Osteocyte (in vitro differentiated cells): ENCODE results near the gene PROC. TPM values are rescaled to one million over a fixed set of nuclear protein-coding genes. Genes with fewer than 3 reads are reported as not detected.
A peak's percentile ranks its signal among the peaks of the same experiment; 100 is the strongest.

ENCODE experiments used
- DNase-seq: peaks from one replicate; pipeline ENCODE4 v3.0.0; 2021; ENCODE audit warnings: mixed read lengths; ENCODE audit not compliant: unreplicated experiment; ENCODE audit errors: extremely low spot score
- H3K27ac Mint-ChIP-seq: one replicate; pipeline ENCODE4 v1.8.0; 2021; ENCODE audit warnings: mild to moderate bottlenecking, mixed read lengths; ENCODE audit not compliant: unreplicated experiment
- H3K27me3 Mint-ChIP-seq: one replicate; pipeline ENCODE4 v1.8.0; 2021; ENCODE audit warnings: mixed read lengths; ENCODE audit not compliant: unreplicated experiment
- H3K36me3 Mint-ChIP-seq: one replicate; pipeline ENCODE4 v1.8.0; 2021; ENCODE audit warnings: mixed read lengths; ENCODE audit not compliant: unreplicated experiment
- H3K4me1 Mint-ChIP-seq: one replicate; pipeline ENCODE4 v1.8.0; 2021; ENCODE audit warnings: mixed read lengths; ENCODE audit not compliant: unreplicated experiment
- H3K4me3 Mint-ChIP-seq: one replicate; pipeline ENCODE4 v1.8.0; 2021; ENCODE audit warnings: mild to moderate bottlenecking, moderate library complexity, mixed read lengths; ENCODE audit not compliant: unreplicated experiment
- H3K9me3 Mint-ChIP-seq: one replicate; pipeline ENCODE4 v1.8.0; 2021; ENCODE audit warnings: mixed read lengths; ENCODE audit not compliant: unreplicated experiment
- CTCF ChIP-seq: fragments of 200-600 bp; sonication (generic); IDR thresholded peaks from 2 replicates; pipeline ENCODE4 v1.5.0; 2021; ENCODE audit warnings: antibody characterized with exemption, mild to moderate bottlenecking, moderate library complexity
- total RNA-seq: library from RNA; stranded (reverse); gene quantifications from 2 replicates; pipeline ENCODE4 v1.2.1, GENCODE V29; 2021

Gene PROC
- total RNA-seq, 1 donor from 2014 or later = 1.6 TPM

GRCh38 chr2:127401757-127402695 is 16.2 kb upstream of the PROC start:
- DNase-seq = peak; percentile 60
- Mint-ChIP-seq H3K9me3 (no peaks in the 10 kb centered on the region), H3K4me1 (peaks cover 84% of the 10 kb centered on the region), H3K27ac (peak overlapping the region; percentile 73), H3K27me3 (no peaks in the 10 kb centered on the region), H3K4me3 (no peak overlapping the region), H3K36me3 (no peaks in the 10 kb centered on the region)
- no peak for TF ChIP-seq CTCF

- peaks cover 79% of the 10 kb centered on the region for H3K4me1 Mint-ChIP-seq
- peak; percentile 48 for DNase-seq
- no peak overlapping the region for H3K4me3 Mint-ChIP-seq
- no peaks in the 10 kb centered on the region for H3K27me3 Mint-ChIP-seq
- H3K36me3 Mint-ChIP-seq = no peaks in the 10 kb centered on the region
- no peak for TF ChIP-seq CTCF
- H3K9me3 Mint-ChIP-seq = no peaks in the 10 kb centered on the region
- H3K27ac Mint-ChIP-seq = peak overlapping the region; percentile 33
Measured at GRCh38 chr2:127403460-127403859, 14.8 kb upstream of the PROC start.

GRCh38 chr2:127404466-127405254 is 13.6 kb upstream of the PROC start:
- H3K4me1 Mint-ChIP-seq = peaks cover 74% of the 10 kb centered on the region
- TF ChIP-seq CTCF = no peak
- no peaks in the 10 kb centered on the region for H3K27me3 Mint-ChIP-seq
- H3K27ac Mint-ChIP-seq = peak overlapping the region; percentile 81
- H3K36me3 Mint-ChIP-seq = no peaks in the 10 kb centered on the region
- no peaks in the 10 kb centered on the region for H3K9me3 Mint-ChIP-seq
- no peak overlapping the region for H3K4me3 Mint-ChIP-seq
- DNase-seq = peak; percentile 66

GRCh38 chr2:127405255-127405610 is 13.0 kb upstream of the PROC start:
- Mint-ChIP-seq H3K9me3 (no peaks in the 10 kb centered on the region), H3K4me3 (no peak overlapping the region), H3K27me3 (no peaks in the 10 kb centered on the region), H3K36me3 (no peaks in the 10 kb centered on the region), H3K27ac (peak overlapping the region; percentile 81), H3K4me1 (peaks cover 74% of the 10 kb centered on the region)
- peak; percentile 17 for DNase-seq
- TF ChIP-seq CTCF = no peak

GRCh38 chr2:127406454-127406853 is 11.8 kb upstream of the PROC start:
- no peak overlapping the region for H3K4me3 Mint-ChIP-seq
- H3K4me1 Mint-ChIP-seq = peaks cover 76% of the 10 kb centered on the region
- peak overlapping the region; percentile 81 for H3K27ac Mint-ChIP-seq
- H3K9me3 Mint-ChIP-seq = no peaks in the 10 kb centered on the region
- H3K36me3 Mint-ChIP-seq = no peaks in the 10 kb centered on the region
- no peak for TF ChIP-seq CTCF
- DNase-seq = peak; percentile 30
- H3K27me3 Mint-ChIP-seq = no peaks in the 10 kb centered on the region
